Measurements from ENCODE around the gene CRYBB3. TPM values are rescaled to one million over a fixed set of nuclear protein-coding genes. Genes with fewer than 3 reads are reported as not detected.
"Not testable (repeated sequence)": the region's sequence is repeated elsewhere in the genome, so short reads cannot be mapped to it uniquely, and the experiment has no call there.

The CRYBB3 gene
- total and polyA plus RNA-seq, 11 donors = 0.36 to 0.37 TPM; not detected in 9

GRCh38 chr22:25176799-25177198 lies 22.9 kb upstream of the CRYBB3 start:
- TF ChIP-seq POLR2A (IDR thresholded peaks at IDR 0.05) (no peak), CTCF (IDR thresholded peaks at IDR 0.05) (no peak)
- Histone ChIP-seq H3K4me3 (no peak overlapping the region), H3K36me3 (peaks cover 0 to 77% (median 36%) of the 10 kb centered on the region in 9 donors), H3K27me3 (no peaks in the 10 kb centered on the region), H3K27ac (no peak overlapping the region), H3K4me1 (no peaks in the 10 kb centered on the region), H3K9me3 (peaks cover 0 to 11% (median 3%) of the 10 kb centered on the region in 12 donors)
- ATAC-seq (no peak), DNase-seq (no peak)
- intact Hi-C loops (cut with DNase I) = loop anchor here in 4 of 10 donors (10.0 kb wide), 2 partner anchors 92 to 242 kb away; no protein-coding TSS in a partner anchor
- 93 to 98% (median 95%) methylated on average over 3 of the region's 3 CpGs for WGBS, 4 donors

GRCh38 chr22:25177226-25177625 lies 22.4 kb upstream of the CRYBB3 start:
- no peak for DNase-seq

GRCh38 chr22:25177895-25178294 lies 21.8 kb upstream of the CRYBB3 start:
- Histone ChIP-seq H3K4me1 (no peaks in the 10 kb centered on the region), H3K4me3 (no peak overlapping the region), H3K27me3 (no peaks in the 10 kb centered on the region), H3K9me3 (peaks cover 0 to 11% (median 3%) of the 10 kb centered on the region in 12 donors), H3K36me3 (peaks cover 0 to 75% (median 36%) of the 10 kb centered on the region in 9 donors), H3K27ac (no peak overlapping the region)
- intact Hi-C loops (cut with DNase I) = loop anchor here in 4 of 10 donors (10.0 kb wide), 2 partner anchors 93 to 243 kb away; no protein-coding TSS in a partner anchor
- 84 to 97% (median 92%) methylated on average over 4 to 9 of the region's 9 CpGs for WGBS, 4 donors
- TF ChIP-seq POLR2A (IDR thresholded peaks at IDR 0.05) (no peak), CTCF (IDR thresholded peaks at IDR 0.05) (no peak)
- DNase-seq (no peak), ATAC-seq (no peak)

More at GRCh38 chr22:25177226-25177625, 22.4 kb upstream of the CRYBB3 start:
- TF ChIP-seq CTCF (IDR thresholded peaks at IDR 0.05) = no peak
- TF ChIP-seq POLR2A (IDR thresholded peaks at IDR 0.05) = no peak
- intact Hi-C loops (cut with DNase I) = loop anchor here in 4 of 10 donors (10.0 kb wide), 2 partner anchors 92 to 242 kb away; no protein-coding TSS in a partner anchor
- Histone ChIP-seq H3K27ac (no peak overlapping the region), H3K36me3 (peaks cover 0 to 77% (median 36%) of the 10 kb centered on the region in 9 donors), H3K27me3 (no peaks in the 10 kb centered on the region), H3K4me1 (no peaks in the 10 kb centered on the region), H3K9me3 (peaks cover 0 to 11% (median 3%) of the 10 kb centered on the region in 12 donors), H3K4me3 (no peak overlapping the region)
- 90 to 92% (median 90%) methylated on average over 13 of the region's 13 CpGs for WGBS, 4 donors
- ATAC-seq = no peak

GRCh38 chr22:25178348-25178747 lies 21.3 kb upstream of the CRYBB3 start:
- Histone ChIP-seq H3K4me3 (peak overlapping the region in 1 of 12 donors; percentile 26), H3K9me3 (peaks cover 0 to 11% (median 3%) of the 10 kb centered on the region in 12 donors), H3K36me3 (peaks cover 0 to 70% (median 36%) of the 10 kb centered on the region in 9 donors)
- ATAC-seq (peak; percentile 31 to 61 (median 47)), DNase-seq (peak in 1 of 5 donors; percentile 76)
- intact Hi-C loops (cut with DNase I) = loop anchor here in 4 of 10 donors (10.0 kb wide), 2 partner anchors 94 to 244 kb away; no protein-coding TSS in a partner anchor
- not testable (repeated sequence) for H3K27me3 ChIP-seq, H3K4me1 ChIP-seq, H3K27ac ChIP-seq
- WGBS, 4 donors = 83 to 100% (median 86%) methylated on average over 1 to 6 of the region's 6 CpGs

GRCh38 chr22:25178869-25179631 lies 20.6 kb upstream of the CRYBB3 start:
- H3K27ac ChIP-seq, H3K4me3 ChIP-seq, H3K27me3 ChIP-seq, H3K4me1 ChIP-seq, DNase-seq: not testable (repeated sequence)
- Histone ChIP-seq H3K36me3 (peaks cover 0 to 72% (median 32%) of the 10 kb centered on the region in 9 donors), H3K9me3 (peaks cover 0 to 11% (median 3%) of the 10 kb centered on the region in 12 donors)
- intact Hi-C loops (cut with DNase I) = loop anchor here in 4 of 10 donors (10.0 kb wide), 2 partner anchors 94 to 244 kb away; no protein-coding TSS in a partner anchor
- WGBS, 4 donors = 70 to 76% (median 72%) methylated on average over 36 to 51 of the region's 63 CpGs
- peak; percentile 46 to 68 (median 58) for ATAC-seq

Measured in heart left ventricle (tissue), 16 donors.